Left forelimb (tissue), 1 donor: ENCODE measurements around the gene FAM187B.

Source experiments
- DNase-seq: peaks from one replicate; pipeline ENCODE4 v3.0.0-alpha.2; 2018; ENCODE audit warnings: low spot score

The FAM187B gene

GRCh38 chr19:35228177-35228930 lies at the start of gene FAM187B:
TSS of gene FAM187B (minus strand) at chr19:35228739. CDS start at chr19:35228680, 59 bp downstream.
- DNase-seq = peak; percentile 25

- DNase-seq = no peak
Measured at GRCh38 chr19:35276706-35277281, 48.3 kb upstream of the FAM187B start.

GRCh38 chr19:35274323-35274722 lies 45.8 kb upstream of the FAM187B start:
- no peak for DNase-seq

- no peak for DNase-seq
Measured at GRCh38 chr19:35273686-35274259, 45.2 kb upstream of the FAM187B start.

GRCh38 chr19:35272954-35273649 lies 44.6 kb upstream of the FAM187B start:
- no peak for DNase-seq

GRCh38 chr19:35272122-35272719 lies 43.7 kb upstream of the FAM187B start:
- no peak for DNase-seq

GRCh38 chr19:35271546-35271945 lies 43.0 kb upstream of the FAM187B start:
- no peak for DNase-seq

- no peak for DNase-seq
Measured at GRCh38 chr19:35270381-35270811, 41.9 kb upstream of the FAM187B start.

- DNase-seq = peak; percentile 91
Measured at GRCh38 chr19:35269438-35270117, 41.0 kb upstream of the FAM187B start.

- peak; percentile 73 for DNase-seq
Measured at GRCh38 chr19:35268536-35269437, 40.2 kb upstream of the FAM187B start, which contains the start of gene USF2. TSS of gene USF2 (plus strand) at chr19:35268962. CDS start at chr19:35269102, 140 bp downstream.

GRCh38 chr19:35267818-35268535 lies 39.4 kb upstream of the FAM187B start:
- DNase-seq = peak; percentile 88

- peak; percentile 75 for DNase-seq
Measured at GRCh38 chr19:35267353-35267817, 38.8 kb upstream of the FAM187B start.

GRCh38 chr19:35266520-35267352 lies 38.2 kb upstream of the FAM187B start:
- peak; percentile 61 for DNase-seq

- DNase-seq = peak; percentile 56
Measured at GRCh38 chr19:35265900-35266519, 37.5 kb upstream of the FAM187B start.

GRCh38 chr19:35265126-35265899 lies 36.8 kb upstream of the FAM187B start:
- peak; percentile 59 for DNase-seq

- DNase-seq = peak; percentile 50
Measured at GRCh38 chr19:35264268-35265125, 36.0 kb upstream of the FAM187B start.
